ENCODE data around the gene OR3A2. TPM values are rescaled to one million over a fixed set of nuclear protein-coding genes. Genes with fewer than 3 reads are reported as not detected.
"Not testable (repeated sequence)": the region's sequence is repeated elsewhere in the genome, so short reads cannot be mapped to it uniquely, and the experiment has no call there.

OR3A2 gene
- total RNA-seq, 1 experiment from 2014 or later = not detected

GRCh38 chr17:3256575-3256974, 129.5 kb downstream of the OR3A2 start:
- TF ChIP-seq POLR2A (IDR thresholded peaks at IDR 0.05; ENCODE audit: borderline replicate concordance, extremely low read depth, insufficient read depth, insufficient read length) = no peak
- TF ChIP-seq EZH2phosphoT487 (IDR thresholded peaks at IDR 0.05; ENCODE audit: borderline replicate concordance) = no peak
- no peak for TF ChIP-seq FOSL1 (IDR thresholded peaks at IDR 0.05; ENCODE audit: low read depth)
- no peak for TF ChIP-seq YY1 (IDR thresholded peaks at IDR 0.05; ENCODE audit: extremely low read depth, insufficient replicate concordance, low read depth, low read length)
- no peak for TF ChIP-seq SIN3A (IDR thresholded peaks at IDR 0.05; ENCODE audit: low read depth)
- TF ChIP-seq ZNF274 (IDR thresholded peaks at IDR 0.05; ENCODE audit: low read depth, low read length) = no peak
- TF ChIP-seq CBX3 (IDR thresholded peaks at IDR 0.05; ENCODE audit: low read depth) = no peak
- no peak for TF ChIP-seq SP1 (IDR thresholded peaks at IDR 0.05; ENCODE audit: low read depth)
- TF ChIP-seq JUND (IDR thresholded peaks at IDR 0.05) = no peak
- TF ChIP-seq EGR1 (IDR thresholded peaks at IDR 0.05; ENCODE audit: low read depth) = no peak
- TF ChIP-seq TCF7L2 (IDR thresholded peaks at IDR 0.05; ENCODE audit: borderline replicate concordance, extremely low read depth, insufficient read depth, insufficient read length) = no peak
- no peak for TF ChIP-seq EZH2 (IDR thresholded peaks at IDR 0.05)
- TF ChIP-seq ZFX (IDR thresholded peaks at IDR 0.05) = no peak
- TF ChIP-seq RAD21 (IDR thresholded peaks at IDR 0.05; ENCODE audit: low read depth) = no peak
- no peak for TF ChIP-seq POLR2AphosphoS5 (IDR thresholded peaks at IDR 0.05; ENCODE audit: low read depth, low read length)
- no peak for TF ChIP-seq ELF1 (IDR thresholded peaks at IDR 0.05; ENCODE audit: borderline replicate concordance, low read depth)
- no peak for TF ChIP-seq ZBTB33 (IDR thresholded peaks at IDR 0.05; ENCODE audit: extremely low read depth, insufficient replicate concordance, low read length)
- no peak for TF ChIP-seq REST (IDR thresholded peaks at IDR 0.05; ENCODE audit: low read depth)
- TF ChIP-seq CEBPB (IDR thresholded peaks at IDR 0.05; ENCODE audit: low read depth) = no peak
- TF ChIP-seq SRF (IDR thresholded peaks at IDR 0.05; ENCODE audit: low read depth) = no peak
- no peaks in the 10 kb centered on the region for H3K4me1 ChIP-seq (ENCODE audit: control insufficient read depth in 1 of 2, insufficient read depth in 2 of 2, low read length in 2 of 2)
- no peaks in the 10 kb centered on the region for H4K20me1 ChIP-seq (ENCODE audit: insufficient read depth)
- ATAC-seq (no peak), DNase-seq (ENCODE audit: low read depth, low spot score) (no peak)
- H3K79me2 ChIP-seq (ENCODE audit: insufficient read depth, low read length) = no peaks in the 10 kb centered on the region
- H3K27me3 ChIP-seq (ENCODE audit: insufficient read depth, low read length) = peaks cover 16% of the 10 kb centered on the region; the same call in 1 of the 2 replicates
- ChIA-PET POLR2A (no interaction called here), CTCF (no interaction called here), RAD21 (ENCODE audit: low non-redundant PET in 1 of 2, low total read pairs in 2 of 2, uncharacterized antibody in 2 of 2, unreplicated experiment in 2 of 2) (no interaction called here)
- H3K9me2 ChIP-seq (ENCODE audit: insufficient read depth) = no peaks in the 10 kb centered on the region
- intact Hi-C loops (cut with micrococcal nuclease) = no loop called here
- no peak overlapping the region for H3K4me2 ChIP-seq (ENCODE audit: low read length)
- no peak overlapping the region for H3K27ac ChIP-seq (ENCODE audit: low read depth, low read length)
- H3K9me3 ChIP-seq (ENCODE audit: control insufficient read depth in 1 of 2, insufficient read depth in 1 of 2, low read depth in 1 of 2, low read length in 2 of 2) = no peaks in the 10 kb centered on the region
- H2AFZ ChIP-seq (ENCODE audit: low read depth, low read length, poor library complexity, severe bottlenecking) = no peak overlapping the region
- no TSS peak for BruUV-seq (replicated peaks)
- H3K36me3 ChIP-seq (ENCODE audit: control insufficient read depth in 1 of 2, insufficient read depth in 2 of 2, low read length in 2 of 2) = no peaks in the 10 kb centered on the region
- no peak overlapping the region for H3K4me3 ChIP-seq (replicated peaks in 1 of 2; ENCODE audit: low read depth in 1 of 2, low read length in 2 of 2)
- H3K9ac ChIP-seq (ENCODE audit: low read length) = no peak overlapping the region

- H3K79me2 ChIP-seq (ENCODE audit: insufficient read depth, low read length); H3K9me2 ChIP-seq (ENCODE audit: insufficient read depth); CTCF ChIA-PET; BruUV-seq (replicated peaks); H3K4me2 ChIP-seq (ENCODE audit: low read length); intact Hi-C loops (cut with micrococcal nuclease); H3K27ac ChIP-seq (ENCODE audit: low read depth, low read length); DNase-seq (ENCODE audit: low read depth, low spot score); H3K4me1 ChIP-seq (ENCODE audit: control insufficient read depth in 1 of 2, insufficient read depth in 2 of 2, low read length in 2 of 2); POLR2A ChIA-PET; H3K27me3 ChIP-seq (ENCODE audit: insufficient read depth, low read length); H2AFZ ChIP-seq (ENCODE audit: low read depth, low read length, poor library complexity, severe bottlenecking); ATAC-seq; H3K36me3 ChIP-seq (ENCODE audit: control insufficient read depth in 1 of 2, insufficient read depth in 2 of 2, low read length in 2 of 2); H3K4me3 ChIP-seq (replicated peaks in 1 of 2; ENCODE audit: low read depth in 1 of 2, low read length in 2 of 2); H3K9ac ChIP-seq (ENCODE audit: low read length); H4K20me1 ChIP-seq (ENCODE audit: insufficient read depth); H3K9me3 ChIP-seq (ENCODE audit: control insufficient read depth in 1 of 2, insufficient read depth in 1 of 2, low read depth in 1 of 2, low read length in 2 of 2); RAD21 ChIA-PET (ENCODE audit: low non-redundant PET in 1 of 2, low total read pairs in 2 of 2, uncharacterized antibody in 2 of 2, unreplicated experiment in 2 of 2): not testable (repeated sequence)
These were observed 137.1 kb downstream of the OR3A2 start for GRCh38 chr17:3249013-3249412.

Measured in HCT116 (cell line).